IPS-18a (cell line): ENCODE results near the gene ALDH1L1.

ENCODE experiments used
- H3K27ac ChIP-seq: one replicate; pipeline ENCODE4 v1.5.1; 2013; ENCODE audit warnings: low read length
- H3K27me3 ChIP-seq: one replicate; pipeline ENCODE4 v1.6.1; 2013; ENCODE audit warnings: mild to moderate bottlenecking, low read length; ENCODE audit not compliant: control insufficient read depth, insufficient read depth
- H3K36me3 ChIP-seq: one replicate; pipeline ENCODE4 v1.6.1; 2013; ENCODE audit warnings: low read depth, low read length; ENCODE audit not compliant: control insufficient read depth
- H3K4me1 ChIP-seq: one replicate; pipeline ENCODE4 v1.6.1; 2013; ENCODE audit warnings: low read depth, low read length; ENCODE audit not compliant: control insufficient read depth
- H3K4me3 ChIP-seq: one replicate; pipeline ENCODE4 v1.5.1; 2013; ENCODE audit warnings: low read length
- H3K9ac ChIP-seq: one replicate; pipeline ENCODE4 v1.6.1; 2013; ENCODE audit warnings: mild to moderate bottlenecking, low read length, moderate library complexity
- H3K9me3 ChIP-seq: one replicate; pipeline ENCODE4 v1.6.1; 2013; ENCODE audit warnings: low read depth, low read length; ENCODE audit not compliant: control insufficient read depth

The ALDH1L1 gene

GRCh38 chr3:126136428-126137220 lies 43.8 kb downstream of the ALDH1L1 start:
- peaks cover 11% of the 10 kb centered on the region for H3K4me1 ChIP-seq
- no peaks in the 10 kb centered on the region for H3K36me3 ChIP-seq
- no peak overlapping the region for H3K4me3 ChIP-seq
- no peaks in the 10 kb centered on the region for H3K9me3 ChIP-seq
- no peak overlapping the region for H3K27ac ChIP-seq
- no peak overlapping the region for H3K9ac ChIP-seq
- peaks cover 3% of the 10 kb centered on the region for H3K27me3 ChIP-seq

- Histone ChIP-seq H3K27ac (no peak overlapping the region), H3K36me3 (no peaks in the 10 kb centered on the region), H3K4me1 (peaks cover 11% of the 10 kb centered on the region), H3K9me3 (no peaks in the 10 kb centered on the region), H3K4me3 (no peak overlapping the region), H3K9ac (no peak overlapping the region), H3K27me3 (peaks cover 3% of the 10 kb centered on the region)
These were observed 44.8 kb downstream of the ALDH1L1 start for GRCh38 chr3:126135406-126136076.

GRCh38 chr3:126135071-126135405 lies 45.3 kb downstream of the ALDH1L1 start:
- Histone ChIP-seq H3K27me3 (peaks cover 3% of the 10 kb centered on the region), H3K36me3 (no peaks in the 10 kb centered on the region), H3K9me3 (no peaks in the 10 kb centered on the region)

GRCh38 chr3:126134219-126134975 lies 46.0 kb downstream of the ALDH1L1 start:
- Histone ChIP-seq H3K4me1 (peaks cover 11% of the 10 kb centered on the region), H3K27me3 (peaks cover 3% of the 10 kb centered on the region), H3K36me3 (no peaks in the 10 kb centered on the region), H3K9me3 (no peaks in the 10 kb centered on the region), H3K27ac (no peak overlapping the region), H3K4me3 (no peak overlapping the region), H3K9ac (no peak overlapping the region)

More at GRCh38 chr3:126135071-126135405, 45.3 kb downstream of the ALDH1L1 start:
- H3K9ac ChIP-seq: no peak overlapping the region
- peaks cover 11% of the 10 kb centered on the region for H3K4me1 ChIP-seq
- H3K4me3 ChIP-seq: no peak overlapping the region
- no peak overlapping the region for H3K27ac ChIP-seq

GRCh38 chr3:126133606-126134005 lies 46.8 kb downstream of the ALDH1L1 start:
- H3K27me3 ChIP-seq: peaks cover 3% of the 10 kb centered on the region
- no peak overlapping the region for H3K4me3 ChIP-seq
- H3K27ac ChIP-seq: no peak overlapping the region
- H3K9ac ChIP-seq: no peak overlapping the region
- no peaks in the 10 kb centered on the region for H3K9me3 ChIP-seq
- H3K4me1 ChIP-seq: peaks cover 11% of the 10 kb centered on the region
- no peaks in the 10 kb centered on the region for H3K36me3 ChIP-seq

- no peak overlapping the region for H3K4me3 ChIP-seq
- no peaks in the 10 kb centered on the region for H3K36me3 ChIP-seq
- H3K9ac ChIP-seq: no peak overlapping the region
- peaks cover 11% of the 10 kb centered on the region for H3K4me1 ChIP-seq
- peaks cover 3% of the 10 kb centered on the region for H3K27me3 ChIP-seq
- H3K27ac ChIP-seq: no peak overlapping the region
- no peaks in the 10 kb centered on the region for H3K9me3 ChIP-seq
These were observed 47.5 kb downstream of the ALDH1L1 start for GRCh38 chr3:126132751-126133511.

GRCh38 chr3:126131881-126132750 lies 48.3 kb downstream of the ALDH1L1 start:
- Histone ChIP-seq H3K4me3 (no peak overlapping the region), H3K9me3 (no peaks in the 10 kb centered on the region), H3K27me3 (peaks cover 3% of the 10 kb centered on the region), H3K4me1 (peaks cover 11% of the 10 kb centered on the region), H3K27ac (no peak overlapping the region), H3K36me3 (no peaks in the 10 kb centered on the region), H3K9ac (no peak overlapping the region)

- no peak overlapping the region for H3K4me3 ChIP-seq
- no peak overlapping the region for H3K27ac ChIP-seq
- no peaks in the 10 kb centered on the region for H3K36me3 ChIP-seq
- H3K27me3 ChIP-seq: peaks cover 3% of the 10 kb centered on the region
- H3K9me3 ChIP-seq: no peaks in the 10 kb centered on the region
- H3K9ac ChIP-seq: no peak overlapping the region
- H3K4me1 ChIP-seq: peaks cover 16% of the 10 kb centered on the region
These were observed 49.2 kb downstream of the ALDH1L1 start for GRCh38 chr3:126130981-126131745.

GRCh38 chr3:126130081-126130855 lies 50.1 kb downstream of the ALDH1L1 start:
- Histone ChIP-seq H3K27me3 (peaks cover 3% of the 10 kb centered on the region), H3K27ac (no peak overlapping the region), H3K4me3 (no peak overlapping the region), H3K9ac (no peak overlapping the region), H3K36me3 (no peaks in the 10 kb centered on the region), H3K4me1 (peaks cover 16% of the 10 kb centered on the region), H3K9me3 (no peaks in the 10 kb centered on the region)
